GM18907 (cell line): Measurements from ENCODE around the gene BRPF1.

ENCODE experiments used
- ATAC-seq: cut with Tn5 transposase; IDR thresholded peaks from one replicate; pipeline ENCODE4 v1.9.1; 2021; ENCODE audit warnings: mild to moderate bottlenecking, moderate library complexity; ENCODE audit not compliant: unreplicated experiment

Gene BRPF1

GRCh38 chr3:9703240-9703639 lies 28.3 kb upstream of the BRPF1 start:
- no peak for ATAC-seq

GRCh38 chr3:9703736-9704346 lies 27.7 kb upstream of the BRPF1 start, which contains the start of gene CPNE9:
CPNE9 (plus strand) TSS chr3:9703833; CDS start chr3:9703997, 164 bp downstream.
- ATAC-seq = no peak

GRCh38 chr3:9704347-9705322 lies 26.9 kb upstream of the BRPF1 start:
- ATAC-seq = no peak

- ATAC-seq = no peak
These were observed 21.3 kb upstream of the BRPF1 start for GRCh38 chr3:9710174-9710739.

- ATAC-seq = no peak
These were observed 19.1 kb upstream of the BRPF1 start for GRCh38 chr3:9712415-9712814.

- no peak for ATAC-seq
These were observed 18.4 kb upstream of the BRPF1 start for GRCh38 chr3:9713142-9713541.

GRCh38 chr3:9715136-9715535 lies 16.4 kb upstream of the BRPF1 start:
- no peak for ATAC-seq

- ATAC-seq = no peak
These were observed 15.6 kb upstream of the BRPF1 start for GRCh38 chr3:9715764-9716437.

GRCh38 chr3:9716801-9717555 lies 14.6 kb upstream of the BRPF1 start:
- no peak for ATAC-seq

- no peak for ATAC-seq
These were observed 14.0 kb upstream of the BRPF1 start for GRCh38 chr3:9717563-9717962.

- no peak for ATAC-seq
These were observed 13.4 kb upstream of the BRPF1 start for GRCh38 chr3:9718118-9718517.

GRCh38 chr3:9721015-9721699 lies 10.4 kb upstream of the BRPF1 start:
- ATAC-seq = no peak

- ATAC-seq = no peak
These were observed 9.9 kb upstream of the BRPF1 start for GRCh38 chr3:9721700-9722060.

GRCh38 chr3:9725775-9726515 lies 5.6 kb upstream of the BRPF1 start:
- no peak for ATAC-seq

- ATAC-seq = no peak
These were observed 4.4 kb upstream of the BRPF1 start for GRCh38 chr3:9727041-9727595.

GRCh38 chr3:9727743-9728142 lies 3.8 kb upstream of the BRPF1 start:
- no peak for ATAC-seq

- ATAC-seq = no peak
These were observed 2.1 kb upstream of the BRPF1 start for GRCh38 chr3:9729419-9729818.

GRCh38 chr3:9730657-9731205 lies 804 bp upstream of the BRPF1 start:
- ATAC-seq = peak; percentile 48
